Activated naive CD8-positive, alpha-beta T cell treated with anti-CD3 and anti-CD28 coated beads for 36 hours (primary cell): ENCODE results near the gene GLYAT. TPM values are rescaled to one million over a fixed set of nuclear protein-coding genes. Genes with fewer than 3 reads are reported as not detected.
A peak's percentile ranks its signal among the peaks of the same experiment; 100 is the strongest.

Experiments
- DNase-seq: peaks from one replicate; pipeline ENCODE4 v3.0.0; 2021
- H3K27ac Mint-ChIP-seq: one replicate; pipeline ENCODE4 v1.8.0; 2022; ENCODE audit warnings: mild to moderate bottlenecking, moderate library complexity, mixed read lengths
- H3K27me3 Mint-ChIP-seq: one replicate; pipeline ENCODE4 v1.8.0; 2022; ENCODE audit warnings: mild to moderate bottlenecking, mixed read lengths
- H3K36me3 Mint-ChIP-seq: one replicate; pipeline ENCODE4 v1.8.0; 2021; ENCODE audit warnings: mild to moderate bottlenecking, mixed read lengths
- H3K4me1 Mint-ChIP-seq: one replicate; pipeline ENCODE4 v1.8.0; 2021; ENCODE audit warnings: mixed read lengths
- H3K4me3 Mint-ChIP-seq: one replicate; pipeline ENCODE4 v1.8.0; 2022; ENCODE audit warnings: mild to moderate bottlenecking, moderate library complexity, mixed read lengths
- H3K9me3 Mint-ChIP-seq: one replicate; pipeline ENCODE4 v1.8.0; 2022; ENCODE audit warnings: mixed read lengths
- total RNA-seq, 2 experiments: library from RNA; stranded (reverse); gene quantifications; one replicate each; pipeline ENCODE4 v1.2.3, GENCODE V29; 2021

The GLYAT gene
- total RNA-seq, 2 experiments from 2014 or later, result not detected

- H3K4me1 Mint-ChIP-seq, result no peaks in the 10 kb centered on the region
- no peak for DNase-seq
- no peaks in the 10 kb centered on the region for H3K36me3 Mint-ChIP-seq
- no peak overlapping the region for H3K27ac Mint-ChIP-seq
- no peak overlapping the region for H3K4me3 Mint-ChIP-seq
- no peaks in the 10 kb centered on the region for H3K27me3 Mint-ChIP-seq
- no peaks in the 10 kb centered on the region for H3K9me3 Mint-ChIP-seq
Observed at GRCh38 chr11:58763120-58763490, 31.4 kb upstream of the GLYAT start.

GRCh38 chr11:58762284-58763119, 30.8 kb upstream of the GLYAT start:
- Mint-ChIP-seq H3K36me3 (no peaks in the 10 kb centered on the region), H3K4me3 (no peak overlapping the region), H3K27ac (no peak overlapping the region), H3K4me1 (no peaks in the 10 kb centered on the region), H3K9me3 (no peaks in the 10 kb centered on the region), H3K27me3 (no peaks in the 10 kb centered on the region)
- no peak for DNase-seq

DNA sequence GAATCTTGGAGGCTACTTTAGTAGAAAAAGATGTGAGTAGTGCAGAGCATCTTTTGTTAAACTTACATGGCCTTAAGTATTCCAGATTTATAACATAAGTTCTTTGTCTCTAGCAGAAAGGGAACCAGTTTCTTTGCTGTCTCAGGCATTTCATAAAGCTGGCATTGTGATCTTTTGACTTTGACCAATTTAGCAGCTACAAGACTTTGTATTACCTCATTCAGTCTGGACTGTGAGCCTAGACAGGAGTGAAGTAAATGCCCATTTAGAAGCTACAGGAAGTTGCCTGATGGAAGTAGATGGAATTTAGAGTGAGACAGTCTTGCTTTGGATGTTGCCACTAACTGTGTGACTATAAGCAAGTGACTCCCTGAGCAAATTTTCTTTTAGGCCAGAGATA, 25.7 kb upstream of the GLYAT start:
- Mint-ChIP-seq H3K27ac (no peak overlapping the region), H3K9me3 (no peaks in the 10 kb centered on the region), H3K36me3 (no peaks in the 10 kb centered on the region), H3K4me1 (no peaks in the 10 kb centered on the region), H3K27me3 (no peaks in the 10 kb centered on the region), H3K4me3 (no peak overlapping the region)
- no peak for DNase-seq

GRCh38 chr11:58745705-58746364, 14.1 kb upstream of the GLYAT start:
- Mint-ChIP-seq H3K9me3 (peaks cover 7% of the 10 kb centered on the region), H3K4me1 (peaks cover 7% of the 10 kb centered on the region), H3K4me3 (no peak overlapping the region), H3K36me3 (peaks cover 5% of the 10 kb centered on the region), H3K27ac (no peak overlapping the region), H3K27me3 (no peaks in the 10 kb centered on the region)
- DNase-seq, result no peak

DNA sequence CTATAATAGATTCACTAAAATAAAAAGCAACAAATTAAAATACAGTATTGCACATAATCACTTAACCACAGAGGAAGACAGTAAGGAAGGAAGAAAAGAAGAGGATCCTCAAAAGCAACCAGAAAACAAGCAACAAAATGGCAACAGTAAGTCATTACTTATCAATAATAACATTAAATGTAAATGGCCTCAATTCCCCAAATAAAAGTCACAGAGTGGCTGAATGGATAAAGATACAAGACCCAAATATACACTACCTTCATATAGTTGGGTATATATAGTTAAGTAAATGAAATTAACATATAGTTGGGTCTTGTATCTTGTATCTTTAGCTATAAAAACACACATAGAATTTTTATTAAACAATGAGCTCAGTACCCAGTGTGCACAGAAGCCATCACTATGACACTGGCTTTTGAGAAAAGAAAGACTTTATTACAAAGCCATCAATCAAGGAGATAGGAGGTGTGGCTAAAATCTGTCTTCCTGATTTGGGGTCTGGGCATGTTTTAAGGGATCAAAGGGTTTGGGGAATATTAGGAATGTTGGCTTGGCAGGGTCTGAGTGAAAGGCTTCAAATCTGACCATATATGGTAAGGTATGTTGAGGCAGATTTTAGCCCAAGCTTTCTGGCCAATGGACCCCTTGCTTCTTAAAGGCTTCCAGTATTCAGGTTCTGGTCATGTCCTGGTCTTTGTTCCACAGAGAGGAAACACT, 13.4 kb upstream of the GLYAT start:
- Mint-ChIP-seq H3K9me3 (peaks cover 9% of the 10 kb centered on the region), H3K4me3 (no peak overlapping the region), H3K4me1 (peaks cover 4% of the 10 kb centered on the region)

DNA sequence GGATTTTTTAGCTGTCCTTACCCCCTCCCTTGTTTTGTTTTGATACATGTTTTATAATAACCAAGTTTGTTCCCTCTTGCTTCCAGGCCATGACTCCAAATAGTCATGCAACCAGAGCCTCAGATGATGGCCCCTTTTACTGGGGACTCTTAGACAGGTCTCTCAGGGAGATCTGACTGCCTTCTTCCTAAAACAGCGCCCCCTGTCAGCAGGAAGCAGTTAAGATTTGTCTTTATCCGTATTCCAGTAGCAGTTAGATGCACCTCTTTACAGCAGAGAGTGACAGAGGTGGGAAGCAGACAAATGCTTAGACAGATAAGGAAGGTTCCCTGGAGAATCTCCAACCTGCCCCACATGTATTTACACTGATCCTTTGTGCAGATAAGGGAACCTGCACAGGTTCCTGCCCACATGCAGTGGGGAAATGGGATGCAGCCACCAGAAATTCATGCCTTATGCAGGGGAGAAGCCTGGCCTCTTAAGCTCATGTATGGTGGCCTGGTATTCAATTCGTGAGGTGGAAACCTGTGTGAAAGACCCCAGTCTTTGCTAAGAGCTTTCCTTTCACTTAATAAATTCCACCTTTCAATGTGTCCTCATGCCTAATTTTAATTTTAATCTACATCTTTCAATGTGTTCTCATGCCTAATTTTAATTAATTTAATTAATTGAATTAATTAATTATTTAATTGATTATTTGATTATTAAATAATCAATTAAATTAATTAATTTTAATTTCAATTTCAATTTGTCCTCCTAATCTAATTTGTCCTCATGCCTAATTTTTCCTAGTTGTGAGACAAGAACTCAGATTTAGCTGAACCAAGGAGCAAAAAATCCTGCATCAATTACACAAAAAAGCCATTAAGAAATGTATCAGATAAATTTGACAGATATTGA, 11.5 kb upstream of the GLYAT start:
- no peak overlapping the region for H3K4me3 Mint-ChIP-seq
- no peaks in the 10 kb centered on the region for H3K27me3 Mint-ChIP-seq
- H3K27ac Mint-ChIP-seq, result no peak overlapping the region
- peaks cover 4% of the 10 kb centered on the region for H3K4me1 Mint-ChIP-seq
- H3K36me3 Mint-ChIP-seq, result peaks cover 6% of the 10 kb centered on the region
- peaks cover 13% of the 10 kb centered on the region for H3K9me3 Mint-ChIP-seq
- no peak for DNase-seq

More for the DNA sequence above, 13.4 kb upstream of the GLYAT start:
- H3K27me3 Mint-ChIP-seq, result no peaks in the 10 kb centered on the region
- no peak for DNase-seq
- peaks cover 6% of the 10 kb centered on the region for H3K36me3 Mint-ChIP-seq
- no peak overlapping the region for H3K27ac Mint-ChIP-seq

DNA sequence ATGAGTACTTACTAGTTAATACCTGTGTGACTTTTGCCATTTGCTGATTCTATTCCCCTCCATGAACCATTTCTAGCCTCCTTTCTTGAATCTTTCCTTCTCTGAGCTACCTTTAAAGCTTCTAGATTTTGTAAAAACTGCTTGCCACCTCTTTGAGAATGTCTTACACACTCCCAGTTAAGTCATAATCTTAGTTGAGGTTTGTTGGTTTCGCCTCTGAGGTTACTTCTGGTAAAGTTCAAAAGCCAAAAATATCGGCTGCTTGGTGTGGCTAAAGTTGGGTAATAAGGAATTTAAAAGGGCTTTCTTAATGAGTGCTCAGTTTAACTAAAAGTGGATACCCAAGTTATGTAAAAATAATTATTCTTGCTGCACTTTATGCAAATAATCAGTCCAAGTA, 10.4 kb upstream of the GLYAT start:
- H3K27me3 Mint-ChIP-seq, result no peaks in the 10 kb centered on the region
- H3K36me3 Mint-ChIP-seq, result peaks cover 6% of the 10 kb centered on the region
- H3K27ac Mint-ChIP-seq, result no peak overlapping the region
- H3K9me3 Mint-ChIP-seq, result peaks cover 13% of the 10 kb centered on the region
- DNase-seq, result no peak
- H3K4me3 Mint-ChIP-seq, result no peak overlapping the region
- H3K4me1 Mint-ChIP-seq, result peaks cover 4% of the 10 kb centered on the region

DNA sequence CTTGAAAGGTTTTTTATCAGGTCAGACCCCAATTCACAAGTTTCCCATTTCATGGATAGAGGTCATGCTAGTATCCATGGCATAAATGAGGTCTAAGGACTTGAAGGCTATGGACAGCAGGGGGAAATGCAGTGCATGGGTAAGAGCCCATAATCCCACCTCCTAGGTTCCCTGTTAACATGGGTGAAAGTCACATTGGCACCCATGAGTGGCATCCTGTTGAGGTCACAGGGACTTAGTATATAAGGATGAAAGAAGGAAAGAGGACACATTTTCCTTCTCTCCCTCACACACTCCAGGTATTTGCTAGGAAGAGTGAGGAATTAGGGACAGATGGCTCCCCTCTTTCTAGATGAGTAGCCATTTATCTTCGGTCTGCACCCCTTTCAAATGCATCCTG, 9.4 kb upstream of the GLYAT start:
- no peak overlapping the region for H3K4me3 Mint-ChIP-seq
- H3K27me3 Mint-ChIP-seq, result no peaks in the 10 kb centered on the region
- no peak overlapping the region for H3K27ac Mint-ChIP-seq
- H3K36me3 Mint-ChIP-seq, result peaks cover 6% of the 10 kb centered on the region
- H3K4me1 Mint-ChIP-seq, result peaks cover 6% of the 10 kb centered on the region
- peaks cover 13% of the 10 kb centered on the region for H3K9me3 Mint-ChIP-seq
- DNase-seq, result no peak

GRCh38 chr11:58740447-58740846, 8.7 kb upstream of the GLYAT start:
- Mint-ChIP-seq H3K36me3 (peaks cover 5% of the 10 kb centered on the region), H3K9me3 (peaks cover 13% of the 10 kb centered on the region), H3K27ac (no peak overlapping the region), H3K4me1 (peaks cover 6% of the 10 kb centered on the region), H3K27me3 (no peaks in the 10 kb centered on the region), H3K4me3 (no peak overlapping the region)
- no peak for DNase-seq

DNA sequence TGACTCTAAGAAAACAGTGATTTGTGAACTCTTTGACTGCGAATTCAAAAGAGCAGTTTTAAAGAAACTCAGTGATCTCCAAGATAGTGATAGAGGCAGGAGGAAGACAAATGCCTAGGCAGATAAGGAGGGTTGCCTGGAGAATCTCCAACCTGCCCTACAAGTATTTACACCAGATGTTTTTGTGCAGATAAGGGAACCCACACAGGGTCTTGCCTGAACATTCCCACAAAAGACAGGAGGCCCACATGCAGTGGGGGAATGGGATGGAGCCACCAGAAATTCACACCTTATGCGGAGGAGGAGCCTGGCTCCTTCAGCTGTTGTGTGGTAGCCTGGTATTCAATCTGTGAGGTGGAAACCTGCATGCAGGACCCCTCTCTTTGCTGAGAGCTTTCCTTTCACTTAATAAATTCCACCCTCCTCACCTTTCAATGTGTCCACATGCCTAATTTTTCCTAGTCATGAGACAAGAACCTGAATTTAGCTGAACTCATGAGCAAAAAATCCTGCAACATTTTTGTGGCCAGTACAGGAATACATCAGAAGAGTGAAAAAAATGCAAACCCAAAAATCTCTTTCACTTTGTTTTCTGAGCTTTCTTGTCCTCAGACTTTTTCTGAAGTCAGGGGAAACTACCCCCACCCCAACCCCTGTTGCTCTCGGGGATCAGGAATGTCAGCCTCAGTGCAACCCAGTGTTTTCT, 8.1 kb upstream of the GLYAT start:
- Mint-ChIP-seq H3K27ac (no peak overlapping the region), H3K4me1 (peaks cover 6% of the 10 kb centered on the region), H3K27me3 (no peaks in the 10 kb centered on the region), H3K36me3 (peaks cover 5% of the 10 kb centered on the region), H3K4me3 (no peak overlapping the region), H3K9me3 (peaks cover 13% of the 10 kb centered on the region)
- DNase-seq, result no peak

GRCh38 chr11:58734681-58735490, 3.1 kb upstream of the GLYAT start:
- Mint-ChIP-seq H3K4me1 (peaks cover 3% of the 10 kb centered on the region), H3K4me3 (no peak overlapping the region), H3K36me3 (no peaks in the 10 kb centered on the region), H3K27me3 (no peaks in the 10 kb centered on the region), H3K27ac (no peak overlapping the region), H3K9me3 (peaks cover 4% of the 10 kb centered on the region)
- DNase-seq, result no peak

DNA sequence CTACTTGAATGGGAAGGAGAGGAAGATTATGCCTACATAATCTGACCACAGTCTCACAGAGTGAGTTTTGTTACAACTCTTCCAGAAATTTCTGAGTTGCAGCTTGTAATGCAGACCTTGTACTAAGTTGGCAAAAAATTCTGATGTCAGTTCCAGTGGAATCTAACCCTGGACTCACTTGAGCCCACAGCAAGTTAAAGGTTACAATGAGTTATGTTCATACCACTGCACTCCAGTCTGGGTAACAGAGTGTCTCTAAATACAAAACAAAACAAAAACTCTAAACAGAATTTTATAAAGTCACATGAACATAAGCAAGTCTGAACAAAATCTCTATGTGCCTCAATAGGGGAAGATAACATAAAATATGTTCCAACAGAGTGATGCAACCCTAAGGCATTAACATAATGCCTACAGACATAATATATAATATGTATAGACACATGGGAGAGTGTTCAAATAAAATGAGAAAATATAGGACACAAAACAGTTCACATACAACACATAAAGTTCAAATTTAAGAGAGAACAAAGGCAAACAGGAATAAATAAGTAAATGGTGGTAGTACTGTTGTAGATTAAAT, 1.1 kb downstream of the GLYAT start:
- no peak overlapping the region for H3K4me3 Mint-ChIP-seq
- no peaks in the 10 kb centered on the region for H3K9me3 Mint-ChIP-seq
- no peak overlapping the region for H3K27ac Mint-ChIP-seq
- peaks cover 3% of the 10 kb centered on the region for H3K36me3 Mint-ChIP-seq
- DNase-seq, result no peak
- H3K27me3 Mint-ChIP-seq, result no peaks in the 10 kb centered on the region
- H3K4me1 Mint-ChIP-seq, result peaks cover 33% of the 10 kb centered on the region

- H3K4me3 Mint-ChIP-seq, result no peak overlapping the region
- H3K27me3 Mint-ChIP-seq, result no peaks in the 10 kb centered on the region
- no peaks in the 10 kb centered on the region for H3K9me3 Mint-ChIP-seq
- peaks cover 40% of the 10 kb centered on the region for H3K4me1 Mint-ChIP-seq
- DNase-seq, result no peak
- H3K36me3 Mint-ChIP-seq, result peaks cover 3% of the 10 kb centered on the region
- peak overlapping the region; percentile 78 for H3K27ac Mint-ChIP-seq
Observed at GRCh38 chr11:58727415-58727797, 4.3 kb downstream of the GLYAT start.
